Measurements from ENCODE around the gene WDR43. TPM values are rescaled to one million over a fixed set of nuclear protein-coding genes. Genes with fewer than 3 reads are reported as not detected.

WDR43 gene
- total and polyA plus RNA-seq, 9 of the 15 experiments (the other 6 are each of a cell fraction or from before 2014, with no cell fraction given) = 34.6 to 197 (median 105) TPM

DNA sequence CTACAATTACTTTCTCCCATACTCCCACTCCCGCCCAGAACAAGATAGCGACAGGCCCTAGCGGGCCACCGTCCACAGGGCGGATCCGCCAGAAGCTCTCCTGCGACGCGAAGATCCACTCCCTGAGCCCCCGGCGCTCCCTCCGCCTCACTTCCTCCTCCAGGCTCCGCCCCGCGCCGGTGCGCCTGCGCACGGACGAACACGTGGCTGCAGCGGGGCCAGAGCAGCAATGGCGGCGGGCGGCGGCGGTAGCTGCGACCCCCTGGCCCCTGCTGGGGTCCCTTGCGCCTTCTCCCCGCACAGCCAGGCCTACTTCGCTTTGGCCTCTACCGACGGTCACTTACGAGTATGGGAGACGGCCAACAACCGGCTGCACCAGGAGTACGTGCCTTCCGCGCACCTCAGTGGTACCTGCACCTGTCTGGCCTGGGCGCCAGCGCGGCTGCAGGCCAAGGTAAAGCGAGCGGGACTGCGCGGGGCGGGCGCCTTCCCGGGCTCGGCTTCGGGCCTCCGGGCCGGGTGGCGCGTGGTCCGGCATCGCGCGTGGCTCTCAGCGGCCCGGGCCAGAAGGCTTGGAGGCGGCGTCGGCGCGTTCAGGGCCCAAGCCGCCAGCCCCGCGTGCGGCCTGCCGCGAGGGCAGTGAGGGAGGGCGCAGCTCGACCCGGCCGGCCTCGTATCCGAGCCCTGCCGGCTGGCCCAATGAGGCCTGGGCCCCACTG, at the start of gene WDR43 (continued):
- TF ChIP-seq, protein P1, sequence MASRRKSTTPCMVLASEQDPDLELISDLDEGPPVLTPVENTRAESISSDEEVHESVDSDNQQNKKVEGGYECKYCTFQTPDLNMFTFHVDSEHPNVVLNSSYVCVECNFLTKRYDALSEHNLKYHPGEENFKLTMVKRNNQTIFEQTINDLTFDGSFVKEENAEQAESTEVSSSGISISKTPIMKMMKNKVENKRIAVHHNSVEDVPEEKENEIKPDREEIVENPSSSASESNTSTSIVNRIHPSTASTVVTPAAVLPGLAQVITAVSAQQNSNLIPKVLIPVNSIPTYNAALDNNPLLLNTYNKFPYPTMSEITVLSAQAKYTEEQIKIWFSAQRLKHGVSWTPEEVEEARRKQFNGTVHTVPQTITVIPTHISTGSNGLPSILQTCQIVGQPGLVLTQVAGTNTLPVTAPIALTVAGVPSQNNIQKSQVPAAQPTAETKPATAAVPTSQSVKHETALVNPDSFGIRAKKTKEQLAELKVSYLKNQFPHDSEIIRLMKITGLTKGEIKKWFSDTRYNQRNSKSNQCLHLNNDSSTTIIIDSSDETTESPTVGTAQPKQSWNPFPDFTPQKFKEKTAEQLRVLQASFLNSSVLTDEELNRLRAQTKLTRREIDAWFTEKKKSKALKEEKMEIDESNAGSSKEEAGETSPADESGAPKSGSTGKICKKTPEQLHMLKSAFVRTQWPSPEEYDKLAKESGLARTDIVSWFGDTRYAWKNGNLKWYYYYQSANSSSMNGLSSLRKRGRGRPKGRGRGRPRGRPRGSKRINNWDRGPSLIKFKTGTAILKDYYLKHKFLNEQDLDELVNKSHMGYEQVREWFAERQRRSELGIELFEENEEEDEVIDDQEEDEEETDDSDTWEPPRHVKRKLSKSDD (conservative IDR thresholded peaks at IDR 0.05; ENCODE audit: low read length) = no peak; the same call in 1 of the 2 replicates
- TF ChIP-seq POLR2H (tag; IDR thresholded peaks at IDR 0.05; ENCODE audit: low read depth) = peak; percentile 64; the same call in 1 of the 2 replicates
- TF ChIP-seq SP2 (IDR thresholded peaks at IDR 0.05; ENCODE audit: extremely low read depth, low read depth, low read length, poor library complexity, severe bottlenecking) = no peak
- peak; percentile 80 for TF ChIP-seq HCFC1 (IDR thresholded peaks at IDR 0.05; ENCODE audit: low read depth, low read length)
- TF ChIP-seq, protein P2, sequence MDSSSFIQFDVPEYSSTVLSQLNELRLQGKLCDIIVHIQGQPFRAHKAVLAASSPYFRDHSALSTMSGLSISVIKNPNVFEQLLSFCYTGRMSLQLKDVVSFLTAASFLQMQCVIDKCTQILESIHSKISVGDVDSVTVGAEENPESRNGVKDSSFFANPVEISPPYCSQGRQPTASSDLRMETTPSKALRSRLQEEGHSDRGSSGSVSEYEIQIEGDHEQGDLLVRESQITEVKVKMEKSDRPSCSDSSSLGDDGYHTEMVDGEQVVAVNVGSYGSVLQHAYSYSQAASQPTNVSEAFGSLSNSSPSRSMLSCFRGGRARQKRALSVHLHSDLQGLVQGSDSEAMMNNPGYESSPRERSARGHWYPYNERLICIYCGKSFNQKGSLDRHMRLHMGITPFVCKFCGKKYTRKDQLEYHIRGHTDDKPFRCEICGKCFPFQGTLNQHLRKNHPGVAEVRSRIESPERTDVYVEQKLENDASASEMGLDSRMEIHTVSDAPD (CRISPR knock-in tag; IDR thresholded peaks at IDR 0.05) = no peak
- TF ChIP-seq, protein P3, sequence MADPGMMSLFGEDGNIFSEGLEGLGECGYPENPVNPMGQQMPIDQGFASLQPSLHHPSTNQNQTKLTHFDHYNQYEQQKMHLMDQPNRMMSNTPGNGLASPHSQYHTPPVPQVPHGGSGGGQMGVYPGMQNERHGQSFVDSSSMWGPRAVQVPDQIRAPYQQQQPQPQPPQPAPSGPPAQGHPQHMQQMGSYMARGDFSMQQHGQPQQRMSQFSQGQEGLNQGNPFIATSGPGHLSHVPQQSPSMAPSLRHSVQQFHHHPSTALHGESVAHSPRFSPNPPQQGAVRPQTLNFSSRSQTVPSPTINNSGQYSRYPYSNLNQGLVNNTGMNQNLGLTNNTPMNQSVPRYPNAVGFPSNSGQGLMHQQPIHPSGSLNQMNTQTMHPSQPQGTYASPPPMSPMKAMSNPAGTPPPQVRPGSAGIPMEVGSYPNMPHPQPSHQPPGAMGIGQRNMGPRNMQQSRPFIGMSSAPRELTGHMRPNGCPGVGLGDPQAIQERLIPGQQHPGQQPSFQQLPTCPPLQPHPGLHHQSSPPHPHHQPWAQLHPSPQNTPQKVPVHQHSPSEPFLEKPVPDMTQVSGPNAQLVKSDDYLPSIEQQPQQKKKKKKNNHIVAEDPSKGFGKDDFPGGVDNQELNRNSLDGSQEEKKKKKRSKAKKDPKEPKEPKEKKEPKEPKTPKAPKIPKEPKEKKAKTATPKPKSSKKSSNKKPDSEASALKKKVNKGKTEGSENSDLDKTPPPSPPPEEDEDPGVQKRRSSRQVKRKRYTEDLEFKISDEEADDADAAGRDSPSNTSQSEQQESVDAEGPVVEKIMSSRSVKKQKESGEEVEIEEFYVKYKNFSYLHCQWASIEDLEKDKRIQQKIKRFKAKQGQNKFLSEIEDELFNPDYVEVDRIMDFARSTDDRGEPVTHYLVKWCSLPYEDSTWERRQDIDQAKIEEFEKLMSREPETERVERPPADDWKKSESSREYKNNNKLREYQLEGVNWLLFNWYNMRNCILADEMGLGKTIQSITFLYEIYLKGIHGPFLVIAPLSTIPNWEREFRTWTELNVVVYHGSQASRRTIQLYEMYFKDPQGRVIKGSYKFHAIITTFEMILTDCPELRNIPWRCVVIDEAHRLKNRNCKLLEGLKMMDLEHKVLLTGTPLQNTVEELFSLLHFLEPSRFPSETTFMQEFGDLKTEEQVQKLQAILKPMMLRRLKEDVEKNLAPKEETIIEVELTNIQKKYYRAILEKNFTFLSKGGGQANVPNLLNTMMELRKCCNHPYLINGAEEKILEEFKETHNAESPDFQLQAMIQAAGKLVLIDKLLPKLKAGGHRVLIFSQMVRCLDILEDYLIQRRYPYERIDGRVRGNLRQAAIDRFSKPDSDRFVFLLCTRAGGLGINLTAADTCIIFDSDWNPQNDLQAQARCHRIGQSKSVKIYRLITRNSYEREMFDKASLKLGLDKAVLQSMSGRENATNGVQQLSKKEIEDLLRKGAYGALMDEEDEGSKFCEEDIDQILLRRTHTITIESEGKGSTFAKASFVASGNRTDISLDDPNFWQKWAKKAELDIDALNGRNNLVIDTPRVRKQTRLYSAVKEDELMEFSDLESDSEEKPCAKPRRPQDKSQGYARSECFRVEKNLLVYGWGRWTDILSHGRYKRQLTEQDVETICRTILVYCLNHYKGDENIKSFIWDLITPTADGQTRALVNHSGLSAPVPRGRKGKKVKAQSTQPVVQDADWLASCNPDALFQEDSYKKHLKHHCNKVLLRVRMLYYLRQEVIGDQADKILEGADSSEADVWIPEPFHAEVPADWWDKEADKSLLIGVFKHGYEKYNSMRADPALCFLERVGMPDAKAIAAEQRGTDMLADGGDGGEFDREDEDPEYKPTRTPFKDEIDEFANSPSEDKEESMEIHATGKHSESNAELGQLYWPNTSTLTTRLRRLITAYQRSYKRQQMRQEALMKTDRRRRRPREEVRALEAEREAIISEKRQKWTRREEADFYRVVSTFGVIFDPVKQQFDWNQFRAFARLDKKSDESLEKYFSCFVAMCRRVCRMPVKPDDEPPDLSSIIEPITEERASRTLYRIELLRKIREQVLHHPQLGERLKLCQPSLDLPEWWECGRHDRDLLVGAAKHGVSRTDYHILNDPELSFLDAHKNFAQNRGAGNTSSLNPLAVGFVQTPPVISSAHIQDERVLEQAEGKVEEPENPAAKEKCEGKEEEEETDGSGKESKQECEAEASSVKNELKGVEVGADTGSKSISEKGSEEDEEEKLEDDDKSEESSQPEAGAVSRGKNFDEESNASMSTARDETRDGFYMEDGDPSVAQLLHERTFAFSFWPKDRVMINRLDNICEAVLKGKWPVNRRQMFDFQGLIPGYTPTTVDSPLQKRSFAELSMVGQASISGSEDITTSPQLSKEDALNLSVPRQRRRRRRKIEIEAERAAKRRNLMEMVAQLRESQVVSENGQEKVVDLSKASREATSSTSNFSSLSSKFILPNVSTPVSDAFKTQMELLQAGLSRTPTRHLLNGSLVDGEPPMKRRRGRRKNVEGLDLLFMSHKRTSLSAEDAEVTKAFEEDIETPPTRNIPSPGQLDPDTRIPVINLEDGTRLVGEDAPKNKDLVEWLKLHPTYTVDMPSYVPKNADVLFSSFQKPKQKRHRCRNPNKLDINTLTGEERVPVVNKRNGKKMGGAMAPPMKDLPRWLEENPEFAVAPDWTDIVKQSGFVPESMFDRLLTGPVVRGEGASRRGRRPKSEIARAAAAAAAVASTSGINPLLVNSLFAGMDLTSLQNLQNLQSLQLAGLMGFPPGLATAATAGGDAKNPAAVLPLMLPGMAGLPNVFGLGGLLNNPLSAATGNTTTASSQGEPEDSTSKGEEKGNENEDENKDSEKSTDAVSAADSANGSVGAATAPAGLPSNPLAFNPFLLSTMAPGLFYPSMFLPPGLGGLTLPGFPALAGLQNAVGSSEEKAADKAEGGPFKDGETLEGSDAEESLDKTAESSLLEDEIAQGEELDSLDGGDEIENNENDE (IDR thresholded peaks at IDR 0.05; ENCODE audit: low read depth, low read length) = no peak
- no peak; the same call in 1 of the 2 replicates for TF ChIP-seq ARID1B (IDR thresholded peaks at IDR 0.05)
- TF ChIP-seq, protein P4, sequence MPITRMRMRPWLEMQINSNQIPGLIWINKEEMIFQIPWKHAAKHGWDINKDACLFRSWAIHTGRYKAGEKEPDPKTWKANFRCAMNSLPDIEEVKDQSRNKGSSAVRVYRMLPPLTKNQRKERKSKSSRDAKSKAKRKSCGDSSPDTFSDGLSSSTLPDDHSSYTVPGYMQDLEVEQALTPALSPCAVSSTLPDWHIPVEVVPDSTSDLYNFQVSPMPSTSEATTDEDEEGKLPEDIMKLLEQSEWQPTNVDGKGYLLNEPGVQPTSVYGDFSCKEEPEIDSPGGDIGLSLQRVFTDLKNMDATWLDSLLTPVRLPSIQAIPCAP (CRISPR knock-in tag; IDR thresholded peaks at IDR 0.05; ENCODE audit: borderline replicate concordance) = no peak
- peak; percentile 83 for TF ChIP-seq SIN3B (IDR thresholded peaks at IDR 0.05; ENCODE audit: low read depth)
